BLaER1 (cell line): ENCODE measurements around the gene TMEM247.

Experiments used
- H3K27ac ChIP-seq: shearing (Covaris generic); formaldehyde crosslinking; 2 replicates; pipeline ENCODE4 v1.8.1; 2022
- H3K27me3 ChIP-seq: shearing (Covaris generic); formaldehyde crosslinking; 2 replicates; pipeline ENCODE4 v1.8.1; 2022
- H3K36me3 ChIP-seq: shearing (Covaris generic); formaldehyde crosslinking; 2 replicates; pipeline ENCODE4 v1.8.1; 2022
- H3K4me1 ChIP-seq: shearing (Covaris generic); formaldehyde crosslinking; 2 replicates; pipeline ENCODE4 v1.8.1; 2022
- H3K4me2 ChIP-seq: shearing (Covaris generic); formaldehyde crosslinking; 2 replicates; pipeline ENCODE4 v1.8.1; 2022
- H3K4me3 ChIP-seq: shearing (Covaris generic); formaldehyde crosslinking; 2 replicates; pipeline ENCODE4 v1.8.1; 2022
- H3K9ac ChIP-seq: shearing (Covaris generic); formaldehyde crosslinking; 2 replicates; pipeline ENCODE4 v1.8.1; 2022
- H3K9me3 ChIP-seq: shearing (Covaris generic); formaldehyde crosslinking; 2 replicates; pipeline ENCODE4 v1.8.1; 2022
- H4K20me1 ChIP-seq: shearing (Covaris generic); formaldehyde crosslinking; 2 replicates; pipeline ENCODE4 v1.8.1; 2022
- Cebpa-rat ChIP-seq: shearing (Covaris generic); IDR thresholded peaks from 2 replicates; pipeline ENCODE4 v1.8.1; 2022

Gene TMEM247

GRCh38 chr2:46485002-46485401 is 5.6 kb downstream of the TMEM247 start:
- peaks cover 14% of the 10 kb centered on the region for H3K4me1 ChIP-seq
- no peaks in the 10 kb centered on the region for H3K27me3 ChIP-seq
- no peak overlapping the region for H3K9ac ChIP-seq
- no peaks in the 10 kb centered on the region for H4K20me1 ChIP-seq
- H3K27ac ChIP-seq: no peak overlapping the region
- TF ChIP-seq Cebpa-rat: no peak
- H3K4me2 ChIP-seq: no peak overlapping the region
- no peaks in the 10 kb centered on the region for H3K36me3 ChIP-seq
- H3K4me3 ChIP-seq: no peak overlapping the region
- H3K9me3 ChIP-seq: 0 out of 2 replicates have a peak, but pooled peaks cover 4% of the 10 kb centered on the region

DNA sequence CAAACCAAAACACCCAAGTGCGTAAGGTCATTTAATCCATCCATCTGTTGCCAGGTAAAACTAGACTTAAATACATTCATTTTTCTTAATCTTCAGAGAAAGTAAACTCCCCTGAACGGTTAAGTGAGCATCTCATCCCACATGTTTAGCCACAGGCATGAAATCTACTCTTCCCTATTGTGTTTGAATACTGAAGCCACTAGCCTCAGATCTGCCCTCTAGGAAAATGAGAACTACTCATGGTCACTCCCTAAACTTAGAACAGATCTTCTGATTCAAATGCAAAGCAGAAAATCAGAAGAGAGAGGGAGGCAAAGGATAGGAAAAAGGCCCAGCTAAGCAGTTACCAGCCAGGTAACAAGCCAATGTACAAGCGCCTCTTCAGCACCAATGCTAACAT is 7.1 kb downstream of the TMEM247 start:
- Histone ChIP-seq H4K20me1 (no peaks in the 10 kb centered on the region), H3K9ac (no peak overlapping the region), H3K27me3 (no peaks in the 10 kb centered on the region), H3K9me3 (no peaks in the 10 kb centered on the region), H3K36me3 (no peaks in the 10 kb centered on the region), H3K4me1 (peaks cover 28% of the 10 kb centered on the region), H3K4me2 (no peak overlapping the region), H3K4me3 (no peak overlapping the region), H3K27ac (no peak overlapping the region)
- TF ChIP-seq Cebpa-rat: no peak

DNA sequence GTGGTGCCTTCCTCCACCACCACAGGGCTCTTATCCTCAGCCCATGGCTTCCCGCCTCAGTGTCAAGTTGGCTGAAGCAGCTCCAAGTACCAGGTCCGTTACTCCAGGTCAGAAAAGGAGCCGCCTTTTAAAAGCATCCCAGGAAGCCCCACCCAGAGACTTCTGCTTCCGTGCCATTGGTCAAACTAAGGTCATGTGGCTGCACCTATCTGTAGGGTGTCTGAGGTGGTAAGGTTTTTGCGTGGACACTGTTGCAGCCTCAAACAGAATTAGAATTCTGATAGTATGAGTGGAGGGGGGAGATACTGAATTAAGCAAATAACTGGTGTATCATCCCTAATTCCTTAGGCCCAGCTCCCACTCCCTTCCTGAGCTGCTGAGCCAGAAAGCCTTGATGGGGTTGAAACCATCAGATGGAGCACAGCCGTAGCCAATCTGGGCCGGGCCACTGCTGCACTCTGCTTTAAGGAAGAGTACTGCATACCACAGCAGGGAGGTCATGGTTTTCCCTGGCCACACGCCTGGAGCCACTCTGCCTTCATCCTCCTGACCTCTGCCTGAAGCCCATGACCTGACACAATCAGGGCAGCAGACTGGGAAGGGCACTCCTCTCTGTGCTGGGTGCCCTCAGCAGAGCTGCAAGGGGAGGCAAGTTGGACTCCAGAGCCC is 8.4 kb downstream of the TMEM247 start:
- no peak for TF ChIP-seq Cebpa-rat
- no peaks in the 10 kb centered on the region for H3K9me3 ChIP-seq
- H3K9ac ChIP-seq: no peak overlapping the region
- no peaks in the 10 kb centered on the region for H3K27me3 ChIP-seq
- H4K20me1 ChIP-seq: no peaks in the 10 kb centered on the region
- H3K27ac ChIP-seq: no peak overlapping the region
- no peaks in the 10 kb centered on the region for H3K36me3 ChIP-seq
- H3K4me2 ChIP-seq: no peak overlapping the region
- H3K4me1 ChIP-seq: peaks cover 42% of the 10 kb centered on the region
- H3K4me3 ChIP-seq: no peak overlapping the region

- H3K27me3 ChIP-seq: no peaks in the 10 kb centered on the region
- no peak for TF ChIP-seq Cebpa-rat
- no peaks in the 10 kb centered on the region for H3K9me3 ChIP-seq
- H3K36me3 ChIP-seq: no peaks in the 10 kb centered on the region
- peaks cover 47% of the 10 kb centered on the region for H3K4me1 ChIP-seq
- no peak overlapping the region for H3K9ac ChIP-seq
- no peak overlapping the region for H3K4me2 ChIP-seq
- H3K27ac ChIP-seq: no peak overlapping the region
- H4K20me1 ChIP-seq: no peaks in the 10 kb centered on the region
- no peak overlapping the region for H3K4me3 ChIP-seq
These were observed 9.0 kb downstream of the TMEM247 start for GRCh38 chr2:46488389-46488788.

DNA sequence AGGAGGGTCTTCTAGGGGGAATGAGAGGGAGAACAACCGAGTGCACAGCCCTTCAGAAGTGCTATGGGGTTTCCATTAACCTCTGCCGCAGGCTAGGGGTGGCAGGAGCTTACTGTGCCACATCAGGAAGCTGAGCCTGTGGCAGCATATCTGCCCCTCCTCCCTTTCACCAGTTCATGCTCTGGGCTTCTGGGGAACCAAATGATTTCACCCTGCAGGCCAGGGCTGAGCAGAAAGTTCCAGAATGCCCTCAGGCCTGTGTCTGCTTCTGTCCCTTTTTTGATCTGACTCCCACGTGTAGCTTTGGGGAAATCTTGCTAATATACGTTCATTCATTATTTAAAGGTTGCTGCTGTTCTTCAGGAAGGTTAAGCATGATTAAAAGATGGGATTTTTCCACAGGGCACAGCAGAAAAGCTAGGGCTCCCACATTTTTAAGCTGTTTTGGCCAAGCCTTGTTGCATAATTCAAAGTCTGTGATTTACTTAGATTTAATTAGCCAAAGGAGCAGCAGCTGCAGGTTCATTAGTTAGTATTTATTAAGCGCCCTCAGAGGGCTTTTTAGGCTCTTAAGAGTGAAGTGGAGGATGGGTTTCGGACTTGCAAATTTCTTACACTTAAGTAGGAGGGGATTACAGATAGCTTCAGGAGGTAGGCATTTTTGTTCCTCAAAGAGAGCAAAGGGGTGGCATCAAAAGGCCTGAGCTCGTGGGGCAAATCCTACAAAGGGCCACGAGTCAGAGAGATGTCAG is 10.2 kb downstream of the TMEM247 start:
- Histone ChIP-seq H3K27ac (0 out of 2 replicates have a peak overlapping the region, but pooled peaks have one; percentile 7), H3K4me1 (peaks cover 53% of the 10 kb centered on the region), H3K36me3 (no peaks in the 10 kb centered on the region), H3K27me3 (no peaks in the 10 kb centered on the region), H3K9me3 (no peaks in the 10 kb centered on the region), H4K20me1 (no peaks in the 10 kb centered on the region), H3K9ac (no peak overlapping the region), H3K4me2 (peak overlapping the region; percentile 82), H3K4me3 (no peak overlapping the region)
- TF ChIP-seq Cebpa-rat: no peak

- H3K36me3 ChIP-seq: no peaks in the 10 kb centered on the region
- H3K27me3 ChIP-seq: no peaks in the 10 kb centered on the region
- H4K20me1 ChIP-seq: no peaks in the 10 kb centered on the region
- peak overlapping the region; percentile 20; the same call in 1 of the 2 replicates for H3K4me3 ChIP-seq
- H3K4me1 ChIP-seq: peaks cover 53% of the 10 kb centered on the region
- H3K4me2 ChIP-seq: peak overlapping the region; percentile 82
- peak overlapping the region; percentile 61; the same call in 1 of the 2 replicates for H3K9ac ChIP-seq
- H3K27ac ChIP-seq: peak overlapping the region; percentile 77
- no peaks in the 10 kb centered on the region for H3K9me3 ChIP-seq
- no peak for TF ChIP-seq Cebpa-rat
These were observed 11.3 kb downstream of the TMEM247 start for GRCh38 chr2:46490521-46491141.

GRCh38 chr2:46492301-46492700 is 12.9 kb downstream of the TMEM247 start:
- peaks cover 53% of the 10 kb centered on the region for H3K4me1 ChIP-seq
- TF ChIP-seq Cebpa-rat: no peak
- no peak overlapping the region for H3K9ac ChIP-seq
- H4K20me1 ChIP-seq: no peaks in the 10 kb centered on the region
- H3K36me3 ChIP-seq: no peaks in the 10 kb centered on the region
- H3K9me3 ChIP-seq: no peaks in the 10 kb centered on the region
- no peak overlapping the region for H3K4me3 ChIP-seq
- no peak overlapping the region for H3K27ac ChIP-seq
- peak overlapping the region; percentile 82 for H3K4me2 ChIP-seq
- H3K27me3 ChIP-seq: peaks cover 2% of the 10 kb centered on the region

GRCh38 chr2:46493241-46493970 is 14.0 kb downstream of the TMEM247 start:
- Histone ChIP-seq H4K20me1 (no peaks in the 10 kb centered on the region), H3K27ac (no peak overlapping the region), H3K27me3 (peaks cover 13% of the 10 kb centered on the region), H3K9me3 (no peaks in the 10 kb centered on the region), H3K4me1 (peaks cover 53% of the 10 kb centered on the region), H3K9ac (no peak overlapping the region), H3K4me2 (peak overlapping the region; percentile 82), H3K36me3 (no peaks in the 10 kb centered on the region), H3K4me3 (no peak overlapping the region)
- TF ChIP-seq Cebpa-rat: no peak

DNA sequence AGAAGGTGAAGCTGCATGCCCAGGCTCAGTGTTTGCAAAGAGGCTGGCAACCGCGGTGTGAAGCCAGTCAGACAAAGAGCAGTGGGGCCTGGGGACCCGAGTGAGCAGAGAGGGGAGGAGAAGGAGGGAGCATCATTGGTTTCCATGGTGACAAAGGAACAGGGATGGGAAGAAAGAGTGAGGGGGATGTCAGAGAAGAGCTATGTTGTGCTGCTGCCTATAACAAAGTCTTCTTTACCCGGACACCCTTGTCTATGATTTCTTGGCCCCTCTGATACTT is 14.5 kb downstream of the TMEM247 start:
- H3K9me3 ChIP-seq: no peaks in the 10 kb centered on the region
- TF ChIP-seq Cebpa-rat: no peak
- H3K4me1 ChIP-seq: peaks cover 51% of the 10 kb centered on the region
- no peak overlapping the region for H3K4me3 ChIP-seq
- peaks cover 18% of the 10 kb centered on the region for H3K27me3 ChIP-seq
- no peaks in the 10 kb centered on the region for H3K36me3 ChIP-seq
- peak overlapping the region; percentile 82 for H3K4me2 ChIP-seq
- H3K9ac ChIP-seq: no peak overlapping the region
- H3K27ac ChIP-seq: no peak overlapping the region
- no peaks in the 10 kb centered on the region for H4K20me1 ChIP-seq
